HEK293 (cell line): ENCODE results near the gene DHRS3.

Experiments
- ZNF19 ChIP-seq: fragments of 450-650 bp; formaldehyde crosslinking; IDR thresholded peaks from 2 replicates; pipeline ENCODE4; 2016; ENCODE audit warnings: missing biosample characterization, missing genetic modification characterization, low read depth
- ZNF501 ChIP-seq: fragments of 450-650 bp; formaldehyde crosslinking; IDR thresholded peaks from 2 replicates; pipeline ENCODE4 v1.5.1; 2016; ENCODE audit warnings: missing biosample characterization, missing genetic modification characterization
- ZNF768 ChIP-seq: fragments of 450-650 bp; formaldehyde crosslinking; IDR thresholded peaks from 2 replicates; pipeline ENCODE4 v1.5.1; 2018; ENCODE audit warnings: missing biosample characterization, mild to moderate bottlenecking, missing genetic modification characterization
- ZNF777 ChIP-seq: fragments of 450-650 bp; formaldehyde crosslinking; IDR thresholded peaks from 2 replicates; pipeline ENCODE4 v1.5.1; 2017; ENCODE audit warnings: missing biosample characterization, missing genetic modification characterization, borderline replicate concordance
- TF ChIP-seq, protein P1 (sequence below): fragments of 450-650 bp; formaldehyde crosslinking; IDR thresholded peaks from 2 replicates; pipeline ENCODE4 v1.5.1; 2017; ENCODE audit warnings: missing biosample characterization, missing genetic modification characterization

DNA sequence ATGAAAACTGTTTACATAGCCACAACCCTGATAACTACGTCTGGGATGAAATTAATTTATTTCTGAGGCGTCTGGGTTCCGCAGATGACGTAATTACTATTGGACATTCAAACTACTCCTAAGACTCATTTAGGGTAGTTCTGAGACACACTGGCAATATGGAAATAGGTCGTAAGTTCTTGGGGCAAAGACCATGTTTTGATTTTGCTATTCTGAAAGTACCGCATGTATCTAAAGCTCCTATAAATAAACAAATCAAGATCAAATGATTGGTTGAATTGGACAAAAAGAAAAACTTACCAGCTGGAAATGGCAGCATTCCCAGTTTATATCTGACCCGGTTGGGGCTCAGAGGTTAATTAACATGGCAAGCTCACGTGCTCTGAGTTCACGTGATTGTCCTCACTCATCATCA, 74.3 kb downstream of the DHRS3 start:
- TF ChIP-seq ZNF501 (tag by site-specific recombination) (no peak), ZNF768 (tag by site-specific recombination) (no peak), ZNF19 (tag by site-specific recombination) (no peak), ZNF777 (tag by site-specific recombination) (no peak)
- TF ChIP-seq, protein P1, sequence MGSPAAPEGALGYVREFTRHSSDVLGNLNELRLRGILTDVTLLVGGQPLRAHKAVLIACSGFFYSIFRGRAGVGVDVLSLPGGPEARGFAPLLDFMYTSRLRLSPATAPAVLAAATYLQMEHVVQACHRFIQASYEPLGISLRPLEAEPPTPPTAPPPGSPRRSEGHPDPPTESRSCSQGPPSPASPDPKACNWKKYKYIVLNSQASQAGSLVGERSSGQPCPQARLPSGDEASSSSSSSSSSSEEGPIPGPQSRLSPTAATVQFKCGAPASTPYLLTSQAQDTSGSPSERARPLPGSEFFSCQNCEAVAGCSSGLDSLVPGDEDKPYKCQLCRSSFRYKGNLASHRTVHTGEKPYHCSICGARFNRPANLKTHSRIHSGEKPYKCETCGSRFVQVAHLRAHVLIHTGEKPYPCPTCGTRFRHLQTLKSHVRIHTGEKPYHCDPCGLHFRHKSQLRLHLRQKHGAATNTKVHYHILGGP: no peak
